ENCODE results near the gene SLC25A34. TPM values are rescaled to one million over a fixed set of nuclear protein-coding genes. Genes with fewer than 3 reads are reported as not detected.

SLC25A34 gene
- total and polyA plus RNA-seq, 2 of the 13 experiments (the other 11 are each of a cell fraction or from before 2014, with no cell fraction given) = 0.13 to 0.18 TPM

DNA sequence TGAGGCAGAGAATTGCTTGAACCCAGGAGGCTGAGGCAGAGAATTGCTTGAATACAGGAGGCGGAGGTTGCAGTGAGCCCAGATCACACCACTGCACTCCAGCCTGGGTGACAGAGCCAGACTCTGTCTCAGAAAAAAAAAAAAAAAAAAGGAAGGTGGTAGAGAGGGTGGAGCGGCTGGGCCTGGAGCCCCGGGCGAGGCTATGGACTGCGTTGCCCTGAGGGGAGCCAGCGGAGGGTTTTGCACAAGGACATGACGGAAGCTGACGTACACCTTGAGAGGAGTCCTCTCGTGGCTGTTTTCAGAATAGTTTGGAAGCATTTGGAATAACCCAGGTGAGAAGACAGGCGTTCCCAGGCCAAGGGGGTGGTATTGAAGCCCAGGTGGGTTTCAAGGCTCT, 15.7 kb downstream of the SLC25A34 start:
- no peaks in the 10 kb centered on the region for H3K36me3 ChIP-seq (replicated peaks in 1 of 2; ENCODE audit: control insufficient read depth in 1 of 2, insufficient read depth in 2 of 2, low read length in 2 of 2)
- no peaks in the 10 kb centered on the region for H3K79me2 ChIP-seq (ENCODE audit: insufficient read depth, low read length)
- DNase-seq (ENCODE audit: low spot score) (no peak), FAIRE-seq (no peak), ATAC-seq (no peak)
- no peaks in the 10 kb centered on the region for H3K9me3 ChIP-seq (ENCODE audit: low read length)
- H3K4me1 ChIP-seq (ENCODE audit: insufficient read depth, low read length) = peaks cover 71% of the 10 kb centered on the region
- intact Hi-C loops (cut with micrococcal nuclease; ENCODE audit: unreplicated experiment) = no loop called here
- in situ Hi-C loops (cut with HindIII; ENCODE audit: extremely low pct_ligation_motif_present, low pct_unique_long_range_greater_than_20kb) = no loop called here
- peak overlapping the region; percentile 6; the same call in 1 of the 2 replicates for H3K4me2 ChIP-seq (ENCODE audit: low read depth, low read length)
- ChIA-PET CTCF (ENCODE audit: low intra/inter-chr PET ratio, low total read pairs) (no interaction called here), POLR2A (interaction anchor here (0.6 to 0.7 kb wide), 2 partner anchors 32 to 285 kb away, joined by 3 to 4 read pairs; no protein-coding TSS in a partner anchor)
- H3K27me3 ChIP-seq (ENCODE audit: control insufficient read depth in 1 of 2, insufficient read depth in 2 of 2, low read length in 2 of 2) = peaks cover 1 to 31% of the 10 kb centered on the region in 2 experiments
- WGBS (ENCODE audit: low lambda C conversion rate) = 13% methylated on average over 10 of the region's 10 CpGs
- no peak overlapping the region for H3K9ac ChIP-seq (ENCODE audit: insufficient read depth, low read depth, low read length)
- no peaks in the 10 kb centered on the region for H4K20me1 ChIP-seq (ENCODE audit: insufficient read depth, low read length)
- H3K27ac ChIP-seq (ENCODE audit: extremely low read length, insufficient read depth, low read length) = no peak overlapping the region
- no peak overlapping the region; a peak in 1 of 6 replicates for H3K4me3 ChIP-seq (replicated peaks in 1 of 3; ENCODE audit: insufficient read depth in 1 of 3, low read depth in 2 of 3, low read length in 3 of 3)
- no TSS peak for BruUV-seq (replicated peaks)
- no peak overlapping the region for H2AFZ ChIP-seq (ENCODE audit: low read length)
- TF ChIP-seq ZNF138 (CRISPR knock-in tag; IDR thresholded peaks at IDR 0.05; ENCODE audit: low read depth) = no peak
- no peak for TF ChIP-seq GATAD1 (CRISPR knock-in tag; IDR thresholded peaks at IDR 0.05)
- TF ChIP-seq ZNF292 (CRISPR knock-in tag; IDR thresholded peaks at IDR 0.05; ENCODE audit: borderline replicate concordance, low read depth) = no peak
- no peak for TF ChIP-seq NBN (conservative IDR thresholded peaks at IDR 0.05)
- TF ChIP-seq ZNF557 (CRISPR knock-in tag; IDR thresholded peaks at IDR 0.05) = no peak
- no peak for TF ChIP-seq ESRRA (CRISPR knock-in tag; IDR thresholded peaks at IDR 0.05; ENCODE audit: low read depth)
- no peak for TF ChIP-seq BCL6 (CRISPR knock-in tag; IDR thresholded peaks at IDR 0.05)
- TF ChIP-seq MED13 (CRISPR knock-in tag; IDR thresholded peaks at IDR 0.05) = no peak
- TF ChIP-seq POLR2G (IDR thresholded peaks at IDR 0.05; ENCODE audit: low read depth, low read length) = no peak
- no peak for TF ChIP-seq ZNF597 (CRISPR knock-in tag; IDR thresholded peaks at IDR 0.05)
- TF ChIP-seq ZNF713 (CRISPR knock-in tag; IDR thresholded peaks at IDR 0.05) = no peak
- TF ChIP-seq, protein P1, sequence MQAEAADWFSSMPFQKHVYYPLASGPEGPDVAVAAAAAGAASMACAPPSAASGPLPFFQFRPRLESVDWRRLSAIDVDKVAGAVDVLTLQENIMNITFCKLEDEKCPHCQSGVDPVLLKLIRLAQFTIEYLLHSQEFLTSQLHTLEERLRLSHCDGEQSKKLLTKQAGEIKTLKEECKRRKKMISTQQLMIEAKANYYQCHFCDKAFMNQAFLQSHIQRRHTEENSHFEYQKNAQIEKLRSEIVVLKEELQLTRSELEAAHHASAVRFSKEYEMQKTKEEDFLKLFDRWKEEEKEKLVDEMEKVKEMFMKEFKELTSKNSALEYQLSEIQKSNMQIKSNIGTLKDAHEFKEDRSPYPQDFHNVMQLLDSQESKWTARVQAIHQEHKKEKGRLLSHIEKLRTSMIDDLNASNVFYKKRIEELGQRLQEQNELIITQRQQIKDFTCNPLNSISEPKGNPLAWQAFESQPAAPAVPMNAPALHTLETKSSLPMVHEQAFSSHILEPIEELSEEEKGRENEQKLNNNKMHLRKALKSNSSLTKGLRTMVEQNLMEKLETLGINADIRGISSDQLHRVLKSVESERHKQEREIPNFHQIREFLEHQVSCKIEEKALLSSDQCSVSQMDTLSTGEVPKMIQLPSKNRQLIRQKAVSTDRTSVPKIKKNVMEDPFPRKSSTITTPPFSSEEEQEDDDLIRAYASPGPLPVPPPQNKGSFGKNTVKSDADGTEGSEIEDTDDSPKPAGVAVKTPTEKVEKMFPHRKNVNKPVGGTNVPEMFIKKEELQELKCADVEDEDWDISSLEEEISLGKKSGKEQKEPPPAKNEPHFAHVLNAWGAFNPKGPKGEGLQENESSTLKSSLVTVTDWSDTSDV (CRISPR knock-in tag; IDR thresholded peaks at IDR 0.05) = no peak
- TF ChIP-seq ZNF263 (CRISPR knock-in tag; IDR thresholded peaks at IDR 0.05) = no peak
- TF ChIP-seq, protein P2, sequence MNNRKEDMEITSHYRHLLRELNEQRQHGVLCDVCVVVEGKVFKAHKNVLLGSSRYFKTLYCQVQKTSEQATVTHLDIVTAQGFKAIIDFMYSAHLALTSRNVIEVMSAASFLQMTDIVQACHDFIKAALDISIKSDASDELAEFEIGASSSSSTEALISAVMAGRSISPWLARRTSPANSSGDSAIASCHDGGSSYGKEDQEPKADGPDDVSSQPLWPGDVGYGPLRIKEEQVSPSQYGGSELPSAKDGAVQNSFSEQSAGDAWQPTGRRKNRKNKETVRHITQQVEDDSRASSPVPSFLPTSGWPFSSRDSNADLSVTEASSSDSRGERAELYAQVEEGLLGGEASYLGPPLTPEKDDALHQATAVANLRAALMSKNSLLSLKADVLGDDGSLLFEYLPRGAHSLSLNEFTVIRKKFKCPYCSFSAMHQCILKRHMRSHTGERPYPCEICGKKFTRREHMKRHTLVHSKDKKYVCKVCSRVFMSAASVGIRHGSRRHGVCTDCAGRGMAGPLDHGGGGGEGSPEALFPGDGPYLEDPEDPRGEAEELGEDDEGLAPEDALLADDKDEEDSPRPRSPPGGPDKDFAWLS (CRISPR knock-in tag; IDR thresholded peaks at IDR 0.05; ENCODE audit: borderline replicate concordance) = no peak
- no peak for TF ChIP-seq THAP9 (CRISPR knock-in tag; IDR thresholded peaks at IDR 0.05; ENCODE audit: borderline replicate concordance)
- no peak for TF ChIP-seq HOXA5 (CRISPR knock-in tag; IDR thresholded peaks at IDR 0.05)
- TF ChIP-seq HIVEP1 (CRISPR knock-in tag; IDR thresholded peaks at IDR 0.05) = no peak
